ENCODE results near the gene CHTF18.
"Not testable (repeated sequence)": the region's sequence is repeated elsewhere in the genome, so short reads cannot be mapped to it uniquely, and the experiment has no call there.

Gene CHTF18

GRCh38 chr16:813916-814412 lies 25.5 kb downstream of the CHTF18 start:
- DNase-seq: no peak

- no peak for DNase-seq
Measured at GRCh38 chr16:814974-815373, 26.6 kb downstream of the CHTF18 start.

GRCh38 chr16:815861-816260 lies 27.4 kb downstream of the CHTF18 start:
- DNase-seq: no peak

GRCh38 chr16:817001-817906 lies 28.8 kb downstream of the CHTF18 start:
- no peak for DNase-seq

- no peak for DNase-seq
Measured at GRCh38 chr16:818132-818531, 29.7 kb downstream of the CHTF18 start.

- DNase-seq: no peak
Measured at GRCh38 chr16:818592-818991, 30.2 kb downstream of the CHTF18 start.

- no peak for DNase-seq
Measured at GRCh38 chr16:819336-820043, 31.1 kb downstream of the CHTF18 start.

- not testable (repeated sequence) for DNase-seq
Measured at GRCh38 chr16:820044-820408, 31.6 kb downstream of the CHTF18 start.

- DNase-seq: no peak
Measured at GRCh38 chr16:820748-821147, 32.3 kb downstream of the CHTF18 start.

GRCh38 chr16:821751-822150 lies 33.3 kb downstream of the CHTF18 start:
- DNase-seq: no peak

- DNase-seq: no peak
Measured at GRCh38 chr16:822174-822908, 33.9 kb downstream of the CHTF18 start.

- no peak for DNase-seq
Measured at GRCh38 chr16:822909-823297, 34.5 kb downstream of the CHTF18 start.

- no peak for DNase-seq
Measured at GRCh38 chr16:824194-824593, 35.8 kb downstream of the CHTF18 start.

GRCh38 chr16:824601-825000 lies 36.2 kb downstream of the CHTF18 start:
- DNase-seq: no peak

GRCh38 chr16:825341-826061 lies 37.1 kb downstream of the CHTF18 start:
- DNase-seq: peak; percentile 27

- DNase-seq: no peak
Measured at GRCh38 chr16:827513-827912, 39.1 kb downstream of the CHTF18 start.

GRCh38 chr16:828891-829290 lies 40.5 kb downstream of the CHTF18 start:
- DNase-seq: no peak

GRCh38 chr16:830107-830870 lies 41.9 kb downstream of the CHTF18 start:
- DNase-seq: no peak

- DNase-seq: no peak
Measured at GRCh38 chr16:830871-831570, 42.6 kb downstream of the CHTF18 start.

- no peak for DNase-seq
Measured at GRCh38 chr16:831571-832413, 43.4 kb downstream of the CHTF18 start.

Data from DMS79 (cell line).